HG03095 (cell line): ENCODE data around the gene DAB2IP.

ENCODE experiments used
- ATAC-seq: cut with Tn5 transposase; IDR thresholded peaks from one replicate; pipeline ENCODE4 v1.9.1; 2021; ENCODE audit warnings: moderate library complexity; ENCODE audit not compliant: unreplicated experiment

DAB2IP gene

GRCh38 chr9:121682926-121683515, 31.6 kb downstream of the DAB2IP start:
- no peak for ATAC-seq

- no peak for ATAC-seq
These were observed 32.2 kb downstream of the DAB2IP start for GRCh38 chr9:121683652-121684051.

GRCh38 chr9:121684381-121685145, 33.1 kb downstream of the DAB2IP start:
- no peak for ATAC-seq

GRCh38 chr9:121685146-121685794, 33.8 kb downstream of the DAB2IP start:
- no peak for ATAC-seq

GRCh38 chr9:121685795-121686377, 34.5 kb downstream of the DAB2IP start:
- ATAC-seq = no peak

- ATAC-seq = no peak
These were observed 35.6 kb downstream of the DAB2IP start for GRCh38 chr9:121686930-121687541.

- no peak for ATAC-seq
These were observed 36.8 kb downstream of the DAB2IP start for GRCh38 chr9:121688146-121688680.

GRCh38 chr9:121688681-121689080, 37.2 kb downstream of the DAB2IP start:
- no peak for ATAC-seq

GRCh38 chr9:121689461-121690157, 38.2 kb downstream of the DAB2IP start:
- ATAC-seq = no peak

GRCh38 chr9:121690316-121690715, 38.9 kb downstream of the DAB2IP start:
- ATAC-seq = no peak

GRCh38 chr9:121690766-121691165, 39.3 kb downstream of the DAB2IP start:
- ATAC-seq = no peak

- ATAC-seq = no peak
These were observed 40.5 kb downstream of the DAB2IP start for GRCh38 chr9:121691890-121692289.

- ATAC-seq = no peak
These were observed 41.4 kb downstream of the DAB2IP start for GRCh38 chr9:121692606-121693387.

- ATAC-seq = no peak
These were observed 41.9 kb downstream of the DAB2IP start for GRCh38 chr9:121693388-121693670.

GRCh38 chr9:121694001-121694400, 42.6 kb downstream of the DAB2IP start:
- ATAC-seq = no peak

- no peak for ATAC-seq
These were observed 43.2 kb downstream of the DAB2IP start for GRCh38 chr9:121694600-121694999.

GRCh38 chr9:121696930-121697329, 45.5 kb downstream of the DAB2IP start:
- ATAC-seq = no peak

GRCh38 chr9:121698627-121699570, 47.5 kb downstream of the DAB2IP start:
- ATAC-seq = no peak
